HG03135 (cell line): ENCODE results near the gene PET117.
"Not testable (repeated sequence)": the region's sequence is repeated elsewhere in the genome, so short reads cannot be mapped to it uniquely, and the experiment has no call there.

Experiments
- ATAC-seq: cut with Tn5 transposase; IDR thresholded peaks from one replicate; pipeline ENCODE4 v1.9.1; 2021; ENCODE audit warnings: mild to moderate bottlenecking, moderate library complexity; ENCODE audit not compliant: unreplicated experiment

Gene PET117, protein sequence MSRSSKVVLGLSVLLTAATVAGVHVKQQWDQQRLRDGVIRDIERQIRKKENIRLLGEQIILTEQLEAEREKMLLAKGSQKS

DNA sequence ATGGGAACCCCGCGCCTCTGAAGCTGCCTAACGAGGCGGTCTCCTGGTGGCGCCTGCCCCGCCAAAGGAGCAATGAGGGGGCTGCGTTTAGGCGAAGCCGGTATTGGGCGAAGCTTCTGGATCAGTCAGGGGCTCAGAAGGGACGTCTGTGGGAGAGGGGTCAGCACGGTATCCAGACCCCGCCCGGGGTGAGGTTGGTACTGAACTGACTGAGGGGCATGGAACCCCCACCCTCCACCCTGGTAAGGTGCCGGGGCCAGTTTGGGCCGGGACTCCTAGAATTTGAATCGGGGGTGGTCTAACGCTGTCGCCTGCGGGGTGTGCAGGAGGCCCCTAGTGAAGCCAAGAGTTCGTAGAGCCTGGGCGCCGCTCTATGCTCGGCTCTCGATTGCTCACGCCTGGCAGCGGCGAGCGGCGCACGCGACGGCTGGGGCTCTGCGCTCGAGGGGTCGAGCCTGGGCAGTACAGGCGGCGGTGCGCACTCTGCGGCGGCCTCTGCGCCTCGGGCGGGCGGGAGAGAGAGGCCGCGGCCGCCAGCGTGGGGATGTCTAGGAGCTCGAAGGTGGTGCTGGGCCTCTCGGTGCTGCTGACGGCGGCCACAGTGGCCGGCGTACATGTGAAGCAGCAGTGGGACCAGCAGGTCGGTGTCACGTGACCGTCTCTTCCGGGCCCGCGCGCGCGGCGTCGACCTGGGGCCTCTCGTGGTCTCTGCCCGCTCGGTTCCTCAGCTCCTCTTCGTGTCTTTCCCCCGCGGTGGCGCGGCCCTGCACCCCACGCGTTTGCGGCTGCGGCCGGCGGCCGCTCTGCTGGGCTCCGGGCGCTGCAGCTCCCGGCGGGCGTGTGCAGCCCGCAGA, at the start of gene PET117, which contains the start of gene KAT14:
PET117 (plus strand) TSS at position 452 of the 854 bp plus-strand sequence; CDS start at position 545, 93 bp downstream.
KAT14 (plus strand) TSS at position 452 of the 854 bp plus-strand sequence. CDS start 4,798 bp downstream, outside the sequence.
- ATAC-seq, result peak; percentile 87

DNA sequence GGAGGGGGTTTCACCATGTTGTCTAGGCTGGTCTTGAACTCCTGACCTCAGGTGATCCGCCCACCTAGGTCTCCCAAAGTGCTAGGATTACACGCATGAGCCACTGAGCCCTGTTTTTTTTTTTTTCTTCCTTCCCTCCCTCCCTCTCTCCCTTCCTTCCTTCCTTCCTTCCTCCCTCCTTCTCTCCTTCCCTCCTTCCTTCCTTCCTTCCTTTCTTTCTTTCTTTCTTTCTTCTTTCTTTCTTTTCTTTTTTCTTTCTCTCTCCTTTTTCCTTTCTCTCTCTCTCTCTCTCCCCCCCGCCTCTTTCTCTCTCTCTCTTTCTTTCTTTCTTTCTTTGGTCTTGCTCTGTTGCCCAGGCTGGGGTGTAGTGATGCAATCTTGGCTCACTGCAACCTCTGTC, 49.4 kb upstream of the PET117 start:
- not testable (repeated sequence) for ATAC-seq

DNA sequence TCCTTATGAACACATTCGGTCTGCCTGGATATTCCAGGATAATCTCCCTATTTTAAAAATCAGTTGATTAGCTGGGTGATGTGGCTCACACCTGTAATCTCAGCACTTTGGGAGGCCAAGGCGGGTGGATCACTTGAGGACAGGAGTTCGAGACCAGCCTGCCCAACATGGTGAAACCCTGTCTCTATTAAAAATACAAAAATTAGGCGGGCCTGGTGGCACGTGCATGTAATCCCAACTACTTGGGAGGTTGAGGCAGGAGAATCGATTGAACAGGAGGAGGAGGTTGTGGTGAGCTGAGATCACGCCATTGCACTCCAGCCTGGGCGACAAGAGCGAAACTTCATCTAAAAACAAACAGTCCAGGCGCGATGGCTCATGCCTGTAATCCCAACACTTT, 48.8 kb upstream of the PET117 start:
- ATAC-seq, result not testable (repeated sequence)

DNA sequence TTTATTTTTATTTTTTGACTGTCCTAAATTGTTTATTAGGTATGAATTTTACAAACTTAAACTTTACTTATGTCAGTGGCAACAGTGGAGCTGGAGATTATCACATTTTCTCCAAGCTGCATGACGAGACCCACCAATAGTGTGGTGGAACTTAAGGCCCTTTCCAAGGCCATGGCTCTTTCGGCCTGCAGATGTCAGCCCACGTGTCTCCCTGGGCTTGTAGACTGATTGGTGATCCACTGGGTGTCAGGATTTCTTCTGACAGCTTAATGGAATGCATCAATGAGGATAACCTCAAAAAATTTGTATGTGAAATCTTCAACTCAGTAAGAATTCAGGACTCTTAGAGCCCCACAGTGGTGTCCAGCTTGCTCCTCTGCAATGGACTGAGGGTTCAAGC, 47.6 kb upstream of the PET117 start:
- ATAC-seq, result no peak

DNA sequence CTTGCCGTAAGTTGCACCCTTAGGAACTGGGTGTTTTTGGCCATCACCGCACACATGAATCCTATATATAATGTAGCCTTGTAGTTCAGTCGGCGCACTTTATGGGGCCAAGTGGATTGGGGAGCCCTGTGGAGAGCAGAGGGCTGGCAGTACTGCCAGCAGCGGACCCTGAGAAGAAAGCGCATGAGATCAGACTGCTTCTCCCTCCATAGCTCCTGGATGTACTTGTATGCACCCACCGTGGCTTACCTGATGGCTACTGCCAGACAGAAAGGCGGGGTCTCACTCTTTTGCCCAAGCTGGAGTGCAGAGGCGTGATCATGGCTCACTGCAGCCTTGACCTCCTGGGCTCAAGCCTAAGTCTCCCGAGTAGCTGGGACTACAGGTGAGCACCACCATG, 47.2 kb upstream of the PET117 start:
- ATAC-seq, result no peak

DNA sequence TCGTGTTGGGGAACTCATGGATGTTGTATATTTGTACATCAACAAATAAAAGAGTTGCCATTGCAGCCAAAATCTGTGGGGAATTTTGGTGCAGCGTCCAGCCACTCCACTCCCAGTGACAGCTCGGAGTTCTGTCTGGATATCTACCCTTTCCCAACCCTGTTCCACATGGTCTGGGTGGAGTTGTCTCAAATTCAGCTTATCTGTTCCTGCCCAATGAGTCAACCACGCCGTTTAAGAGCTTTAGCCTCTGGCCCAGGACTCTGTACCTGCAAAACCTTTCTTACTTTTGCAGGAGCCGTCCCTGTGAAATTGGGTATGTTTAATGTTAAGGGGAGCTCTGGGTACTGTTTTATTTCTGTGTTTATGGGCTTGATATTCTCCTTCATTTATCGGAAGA, 46.0 kb upstream of the PET117 start:
- no peak for ATAC-seq

DNA sequence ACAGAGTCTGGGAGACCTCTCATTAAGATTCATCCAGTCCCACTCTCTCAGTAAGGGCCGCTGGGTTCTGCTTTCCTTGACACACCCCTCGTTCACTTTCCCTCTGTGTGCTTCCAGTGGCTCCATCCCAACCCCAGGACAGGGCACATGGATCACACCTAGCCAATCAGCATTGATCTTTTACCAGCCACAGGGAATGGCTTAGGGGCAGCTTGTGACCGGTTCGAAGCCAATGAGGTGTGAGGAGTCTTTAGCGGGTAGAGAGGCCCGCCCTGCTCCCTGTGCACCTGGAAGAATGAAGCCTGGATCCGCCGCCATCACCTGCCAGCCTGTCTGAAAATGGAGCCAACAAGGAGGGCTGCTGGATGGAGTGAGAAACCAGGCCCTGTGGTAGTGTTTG, 44.8 kb upstream of the PET117 start:
- ATAC-seq, result no peak

DNA sequence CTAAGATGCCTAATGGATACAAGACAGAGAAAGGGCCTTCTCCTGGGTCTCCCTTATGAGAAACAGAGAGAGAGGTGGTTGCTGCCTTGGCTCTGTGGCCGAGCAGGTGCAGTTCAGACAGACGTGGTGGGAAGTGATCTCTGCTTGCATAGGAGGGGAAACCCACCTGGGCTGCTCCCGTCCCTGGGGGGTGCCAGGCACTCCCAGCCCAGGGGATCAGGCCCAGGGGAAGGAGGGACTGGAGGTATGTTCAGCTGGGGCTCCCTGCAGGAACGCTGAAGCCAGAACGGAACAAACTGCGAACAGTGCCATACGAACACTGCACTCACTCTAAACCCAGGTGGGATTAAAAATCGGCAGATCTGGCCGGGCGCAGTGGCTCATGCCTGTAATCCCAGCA, 44.3 kb upstream of the PET117 start:
- ATAC-seq, result no peak

DNA sequence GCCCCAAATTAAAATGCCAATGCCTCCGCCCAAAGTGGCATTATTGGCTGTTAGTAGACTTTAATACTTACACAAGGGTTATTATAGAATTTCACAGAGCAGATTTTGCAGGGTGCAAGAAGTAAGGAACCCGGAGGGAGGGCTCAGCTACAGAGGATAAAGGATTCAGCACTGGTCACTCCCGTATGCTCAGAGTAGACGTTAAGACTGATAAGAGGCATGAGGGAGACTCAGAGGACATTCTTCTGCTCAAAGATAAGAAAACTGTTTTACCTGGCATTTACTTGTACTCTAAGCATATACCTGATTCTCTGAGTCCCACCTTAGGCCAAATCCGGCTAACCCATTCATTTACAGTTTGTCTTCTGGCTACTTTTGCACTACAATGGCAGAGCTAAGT, 43.5 kb upstream of the PET117 start:
- no peak for ATAC-seq

DNA sequence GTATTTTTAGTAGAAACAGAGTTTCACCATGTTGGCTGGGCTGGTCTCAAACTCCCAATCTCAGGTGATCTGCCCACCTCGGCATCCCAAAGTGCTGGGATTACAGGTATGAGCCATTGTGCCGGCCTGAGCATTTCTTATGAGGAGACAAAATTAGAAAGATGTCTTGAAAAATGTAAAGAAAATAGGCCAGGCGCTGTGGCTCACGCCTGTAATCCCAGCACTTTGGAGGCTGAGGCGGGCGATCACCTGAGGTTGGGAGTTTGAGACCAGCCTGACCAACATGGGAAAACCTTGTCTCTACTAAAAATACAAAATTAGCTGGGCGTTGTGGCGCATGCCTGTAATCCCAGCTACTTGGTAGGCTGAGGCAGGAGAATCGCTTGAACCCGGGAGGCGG, 37.1 kb upstream of the PET117 start:
- not testable (repeated sequence) for ATAC-seq

DNA sequence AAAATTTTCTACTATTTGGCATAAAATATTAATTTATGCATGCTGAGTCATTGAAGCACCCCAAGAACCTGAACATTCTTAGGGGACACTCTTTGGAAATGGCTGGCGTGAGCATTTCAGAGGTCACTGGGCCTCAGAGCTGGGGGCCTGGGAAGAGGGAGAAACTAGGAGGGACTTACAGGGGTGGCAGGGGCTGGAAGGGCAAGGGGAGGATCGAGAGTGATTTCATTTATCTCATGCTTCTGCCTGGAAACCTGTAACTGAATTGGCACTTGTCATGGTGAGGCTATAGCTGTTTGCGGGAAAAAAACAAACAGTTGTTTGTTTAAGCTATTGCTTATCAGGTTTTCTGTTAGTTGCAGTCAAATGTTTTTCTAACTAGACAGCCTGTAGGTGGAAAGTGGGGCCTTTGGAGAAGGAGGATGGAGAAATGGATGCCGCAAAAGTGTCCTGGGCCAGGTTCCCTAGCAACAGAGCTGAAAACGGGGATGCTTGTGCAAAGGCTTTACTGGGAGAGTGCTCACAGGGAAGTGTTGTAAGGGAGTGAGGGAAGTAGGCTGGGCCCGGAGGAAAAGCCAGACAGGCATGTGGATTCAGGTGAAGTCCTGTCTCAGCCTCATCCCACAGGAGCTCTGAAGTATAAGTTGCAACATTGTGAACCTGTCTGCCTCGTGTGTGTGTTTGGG, 36.4 kb upstream of the PET117 start:
- ATAC-seq, result no peak

DNA sequence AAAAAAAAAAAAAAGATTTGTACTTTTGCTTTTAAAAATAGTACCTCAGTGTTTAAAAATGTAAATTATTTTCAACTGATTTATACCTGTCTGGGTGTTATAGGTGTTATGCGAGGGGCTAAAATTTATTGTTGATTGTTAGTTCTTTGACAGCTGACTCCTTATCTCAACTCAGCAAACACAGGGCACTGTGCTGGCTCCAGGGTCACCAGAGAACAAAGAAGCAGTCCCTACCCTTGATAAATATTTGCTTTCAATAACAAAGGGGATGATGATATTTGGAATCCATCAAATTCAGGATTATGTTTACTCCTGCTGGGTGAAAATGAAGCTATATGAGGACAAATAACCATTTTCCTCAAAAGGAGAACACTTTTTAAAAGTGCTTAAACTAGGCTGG, 34.2 kb upstream of the PET117 start:
- no peak for ATAC-seq

DNA sequence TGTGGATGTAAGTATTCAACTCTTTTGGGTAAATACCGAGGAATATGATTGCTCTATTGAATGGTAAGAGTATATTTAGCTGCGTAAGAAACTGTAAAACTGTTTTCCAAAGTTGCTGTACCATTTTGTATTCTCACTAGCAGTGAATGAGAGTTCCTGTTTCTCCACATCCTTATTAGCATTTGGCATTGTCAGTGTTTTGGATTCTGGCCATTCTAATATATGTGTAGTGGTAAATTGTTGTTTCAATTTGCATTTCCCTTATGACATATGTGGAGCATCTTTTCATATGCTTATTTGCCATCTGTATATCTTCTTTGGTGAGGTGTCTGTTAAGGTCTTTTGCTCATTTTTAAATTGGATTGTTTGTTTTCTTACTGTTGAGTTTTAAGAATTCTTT, 29.3 kb upstream of the PET117 start:
- ATAC-seq, result no peak

DNA sequence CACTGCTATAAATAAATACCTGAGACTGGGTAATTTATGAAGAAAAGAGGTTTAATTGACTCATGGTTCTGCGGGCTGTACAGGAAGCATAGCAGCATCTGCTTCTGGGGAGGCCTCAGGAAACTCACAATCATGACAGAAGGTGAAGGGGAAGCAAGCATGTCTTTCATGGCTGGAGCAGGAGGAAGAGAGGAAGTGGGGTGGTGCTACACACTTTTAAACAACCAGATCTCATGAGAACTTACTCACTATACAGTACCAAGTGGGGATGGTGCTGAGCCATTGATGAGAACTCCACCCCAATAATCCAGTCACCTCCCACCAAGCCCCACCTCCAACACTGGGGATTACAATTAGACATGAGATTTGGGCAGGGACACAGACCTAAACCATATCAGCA, 9.1 kb upstream of the PET117 start:
- not testable (repeated sequence) for ATAC-seq

DNA sequence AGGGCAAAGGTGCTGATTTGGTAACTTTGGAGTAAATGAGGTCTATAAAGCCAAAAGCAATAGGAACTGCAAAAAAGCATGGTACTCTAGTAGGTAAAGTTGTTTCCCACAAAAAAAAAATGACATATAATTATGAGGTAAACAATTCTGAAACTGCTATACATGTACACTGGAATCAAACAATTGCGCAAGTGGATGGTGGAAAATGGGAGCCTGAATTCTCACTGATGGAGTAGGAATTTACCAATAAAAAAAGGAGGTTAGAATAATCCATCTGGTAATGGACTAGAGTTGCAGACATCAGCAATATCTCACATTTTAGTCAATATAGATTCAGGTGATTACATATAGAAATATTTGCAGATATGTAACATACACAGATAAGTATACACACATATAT, 5.0 kb upstream of the PET117 start:
- ATAC-seq, result no peak

DNA sequence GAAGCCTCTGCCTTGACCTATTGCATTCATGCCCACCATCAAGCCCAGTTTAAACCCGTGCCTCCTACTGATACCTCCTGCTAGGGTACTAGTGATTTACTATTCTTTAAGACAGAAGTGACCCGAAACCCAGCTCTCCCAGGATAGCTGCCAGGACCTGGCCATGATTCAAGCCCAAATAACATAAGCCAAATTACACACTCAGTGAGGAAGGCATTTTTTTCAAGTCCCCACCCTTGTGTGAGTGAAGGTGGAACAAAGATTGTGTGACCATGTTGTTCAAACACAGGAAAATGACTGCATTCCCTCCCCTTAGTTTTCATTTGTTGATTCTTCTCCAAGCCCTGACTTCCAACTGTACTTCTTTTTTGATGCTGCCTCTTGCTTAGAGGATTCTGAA, 3.7 kb upstream of the PET117 start:
- no peak for ATAC-seq

DNA sequence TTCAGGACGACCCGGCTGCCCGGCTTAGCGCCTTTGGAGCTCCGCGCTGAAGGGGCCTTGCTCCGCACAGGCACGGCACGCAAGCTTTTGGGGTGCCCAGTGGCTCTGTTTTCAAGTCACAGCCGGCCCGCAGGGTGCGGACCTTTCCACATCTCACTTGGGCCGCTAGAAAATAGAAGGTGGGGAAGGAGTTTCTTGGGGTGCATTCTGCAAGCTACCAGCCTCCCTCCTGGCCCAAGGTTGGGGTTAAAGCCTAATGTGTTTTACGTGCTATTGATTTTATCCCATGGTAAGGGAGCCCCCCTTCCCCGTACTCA, 561 bp downstream of the PET117 start:
- peak; percentile 33 for ATAC-seq

DNA sequence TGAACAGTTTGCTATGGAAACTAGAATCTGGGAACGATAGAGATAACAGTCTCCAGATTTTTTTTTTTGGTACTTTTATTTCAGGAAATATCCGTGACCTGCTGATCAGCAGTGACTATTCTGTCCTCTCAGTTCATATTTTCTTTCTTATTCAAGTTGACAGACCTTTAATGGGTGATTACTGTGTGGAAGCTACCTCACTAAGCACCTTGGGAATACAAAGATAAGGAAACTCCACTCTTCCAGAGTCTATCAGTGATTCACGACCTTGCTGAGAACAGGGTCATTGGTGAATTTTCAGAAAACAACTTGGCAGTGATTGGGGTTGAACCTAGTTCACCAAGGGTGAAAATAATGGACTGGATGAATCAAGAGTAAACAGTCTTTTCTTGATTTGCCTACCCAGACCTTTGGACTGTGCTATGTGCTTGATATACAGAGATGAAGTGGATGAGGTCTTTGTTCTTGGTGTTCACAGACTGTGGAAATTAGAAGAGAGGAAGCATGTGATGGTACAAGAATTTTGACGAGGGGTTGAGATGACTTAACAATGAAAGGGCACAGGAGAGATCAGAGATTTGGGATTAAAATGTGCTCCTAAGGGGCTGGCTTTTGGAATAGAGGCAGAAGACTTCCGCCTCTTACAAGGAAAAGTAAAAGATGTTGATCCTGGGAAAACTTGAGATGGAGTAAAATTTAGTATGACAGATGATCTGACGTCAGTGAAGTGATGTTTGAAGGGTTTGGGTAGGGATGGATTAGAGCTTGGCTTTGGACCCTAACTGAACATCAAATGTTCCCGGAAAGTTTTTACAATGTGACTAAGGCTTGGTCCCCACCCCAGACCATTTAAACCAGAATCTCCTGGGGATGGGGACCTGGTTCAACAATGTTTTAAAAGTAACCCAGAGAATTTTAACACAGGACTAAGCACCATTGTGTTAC, 1.2 kb downstream of the PET117 start:
- ATAC-seq, result no peak

DNA sequence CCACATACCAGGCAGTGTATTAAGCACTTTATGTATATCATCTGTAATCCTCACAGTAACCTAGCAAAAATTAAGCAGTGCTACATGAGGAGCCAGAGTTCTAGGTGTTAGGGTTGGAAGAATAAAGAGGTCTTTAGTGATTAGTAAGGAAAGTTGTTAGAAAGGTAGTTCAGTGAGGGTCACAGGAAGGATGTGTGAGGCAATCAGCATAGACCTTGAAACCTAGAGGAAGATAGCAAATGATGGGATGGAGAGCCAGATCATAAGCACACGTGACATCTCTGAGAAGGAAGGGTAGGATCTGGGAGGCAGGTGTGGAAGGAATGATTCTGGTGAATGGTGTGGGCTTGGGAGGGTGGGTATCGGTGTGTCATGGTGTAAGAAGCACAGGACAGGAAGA, 2.2 kb downstream of the PET117 start:
- ATAC-seq, result no peak

DNA sequence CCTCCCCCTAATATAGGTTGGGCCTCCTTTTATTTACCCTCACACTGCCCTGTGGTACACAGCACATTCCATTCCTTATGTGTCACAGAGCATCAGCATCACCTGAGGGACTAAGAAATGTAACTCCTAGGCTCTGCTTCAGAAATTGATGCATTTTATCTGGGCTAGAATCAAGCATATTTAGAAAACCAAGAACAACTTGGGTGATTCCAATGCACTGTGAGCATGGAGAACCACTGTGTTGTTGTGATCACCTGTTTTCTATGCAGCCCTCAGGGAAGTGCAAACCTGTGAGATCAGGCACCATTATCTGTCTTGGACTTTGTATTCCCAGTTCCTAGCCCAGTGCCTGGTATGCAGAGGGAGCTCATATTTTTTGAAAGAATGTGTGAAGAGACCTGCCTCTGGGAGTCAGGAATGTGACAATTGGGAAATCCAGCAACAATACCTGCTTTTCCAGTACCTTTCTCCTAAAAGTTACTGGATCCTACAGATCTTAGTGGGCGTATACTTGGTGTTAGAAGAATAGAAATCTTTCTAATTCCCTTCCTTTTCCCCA, 7.0 kb downstream of the PET117 start:
- ATAC-seq, result no peak

DNA sequence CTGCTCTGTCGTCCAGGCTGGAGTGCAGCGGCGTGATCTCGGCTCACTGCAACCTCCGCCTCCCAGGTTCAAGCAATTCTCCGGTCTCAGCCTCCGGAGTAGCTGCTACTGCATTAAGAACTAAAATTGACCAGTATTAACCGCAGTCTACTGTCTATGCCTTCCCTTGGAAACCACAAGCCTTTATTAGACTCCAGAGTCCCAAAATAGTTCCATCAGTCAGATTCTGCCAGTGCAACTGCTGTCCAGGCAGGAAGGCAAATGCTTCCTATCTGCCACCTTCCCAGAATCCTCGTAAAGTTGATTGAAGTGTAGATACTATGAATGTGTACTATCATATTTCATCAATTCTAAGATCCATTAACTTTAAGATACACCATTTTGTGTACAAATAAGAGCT, 16.7 kb downstream of the PET117 start:
- ATAC-seq, result no peak
